Keratinocyte (primary cell): ENCODE results near the gene RPS8.

Experiments used
- CTCF ChIP-seq, 3 experiments: IDR thresholded peaks in 1 of 3; conservative IDR thresholded peaks in 1 of 3; optimal IDR thresholded peaks in 1 of 3; 2 replicates in 2 of 3; 3 replicates in 1 of 3; pipeline versions ENCODE3 to v1.5.1; 2011; ENCODE audit warnings: low read length in 3 of 3, mild to moderate bottlenecking in 3 of 3, moderate library complexity in 2 of 3, control low read depth in 1 of 3, inconsistent platforms in 1 of 3; ENCODE audit not compliant: insufficient read depth in 2 of 3; ENCODE audit errors: extremely low read depth in 1 of 3
- EZH2 ChIP-seq: IDR thresholded peaks from one replicate; pipeline ENCODE4 v1.6.1; 2012; ENCODE audit warnings: inconsistent platforms, mild to moderate bottlenecking, low read length, moderate library complexity

- TF ChIP-seq CTCF (optimal IDR thresholded peaks at IDR 0.05 in 1 of 3, IDR thresholded peaks at IDR 0.05 in 1 of 3, conservative IDR thresholded peaks at IDR 0.05 in 1 of 3; ENCODE audit: extremely low read depth in 1 of 3, insufficient read depth in 2 of 3, low read length in 3 of 3): peak in 1 of 3 experiments; percentile 1
- TF ChIP-seq EZH2: no peak
Observed at GRCh38 chr1:44775078-44775929, at the start of gene RPS8.
